ENCODE data around the gene SNCB.
"Not testable (repeated sequence)": the region's sequence is repeated elsewhere in the genome, so short reads cannot be mapped to it uniquely, and the experiment has no call there.

Gene SNCB

DNA sequence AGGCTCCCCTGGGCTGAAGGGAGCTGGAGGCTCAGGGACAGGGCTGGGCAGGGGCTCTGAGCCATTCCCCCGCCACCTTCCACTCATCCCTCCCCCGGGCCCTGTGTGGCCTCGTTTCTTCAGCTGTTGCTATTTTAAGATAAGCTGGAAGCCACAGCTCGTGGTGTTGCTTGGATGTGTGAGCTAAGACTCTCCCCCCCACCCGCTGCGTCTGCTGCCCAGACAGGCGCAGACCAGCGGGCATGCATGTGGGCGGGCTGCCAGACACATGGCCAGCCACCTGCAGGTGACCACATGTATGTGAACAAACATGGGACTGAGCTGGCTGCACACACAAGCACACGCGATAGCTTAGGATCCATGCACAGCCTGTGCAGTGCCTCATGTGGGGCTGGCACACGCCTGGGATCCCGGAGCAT lies 8.7 kb downstream of the SNCB start:
- no peak for DNase-seq

DNA sequence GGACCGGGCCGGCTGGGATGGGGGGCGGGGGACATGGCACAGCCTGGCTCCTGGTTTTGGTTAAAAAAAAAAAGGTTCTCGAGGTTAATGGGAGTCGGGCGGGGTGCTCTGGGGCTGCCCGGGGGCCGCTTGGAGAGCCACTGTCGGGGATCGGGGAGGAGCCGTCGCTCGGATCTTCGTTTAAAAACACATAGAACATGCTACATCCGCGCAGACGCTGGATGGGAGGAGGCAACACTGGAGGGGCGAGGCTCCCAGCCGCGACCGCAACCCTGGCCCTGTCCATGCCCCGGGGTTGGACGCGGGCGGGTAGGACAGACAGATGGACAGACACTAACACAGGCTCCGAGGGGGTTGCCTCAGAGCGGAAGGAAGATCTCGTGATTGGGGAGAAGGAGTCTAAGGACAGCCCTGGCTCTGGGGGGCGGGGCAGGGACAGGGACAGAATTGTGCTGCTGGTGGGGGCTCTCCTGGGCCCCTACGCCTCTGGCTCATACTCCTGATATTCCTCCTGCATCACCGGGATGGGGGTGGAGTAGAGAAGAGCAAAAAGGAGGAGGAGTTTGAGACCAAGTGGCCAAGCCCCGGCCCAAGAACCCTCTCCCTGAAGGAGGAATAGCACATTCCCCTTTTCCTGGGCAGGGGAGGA lies 9.9 kb downstream of the SNCB start:
- no peak for DNase-seq

DNA sequence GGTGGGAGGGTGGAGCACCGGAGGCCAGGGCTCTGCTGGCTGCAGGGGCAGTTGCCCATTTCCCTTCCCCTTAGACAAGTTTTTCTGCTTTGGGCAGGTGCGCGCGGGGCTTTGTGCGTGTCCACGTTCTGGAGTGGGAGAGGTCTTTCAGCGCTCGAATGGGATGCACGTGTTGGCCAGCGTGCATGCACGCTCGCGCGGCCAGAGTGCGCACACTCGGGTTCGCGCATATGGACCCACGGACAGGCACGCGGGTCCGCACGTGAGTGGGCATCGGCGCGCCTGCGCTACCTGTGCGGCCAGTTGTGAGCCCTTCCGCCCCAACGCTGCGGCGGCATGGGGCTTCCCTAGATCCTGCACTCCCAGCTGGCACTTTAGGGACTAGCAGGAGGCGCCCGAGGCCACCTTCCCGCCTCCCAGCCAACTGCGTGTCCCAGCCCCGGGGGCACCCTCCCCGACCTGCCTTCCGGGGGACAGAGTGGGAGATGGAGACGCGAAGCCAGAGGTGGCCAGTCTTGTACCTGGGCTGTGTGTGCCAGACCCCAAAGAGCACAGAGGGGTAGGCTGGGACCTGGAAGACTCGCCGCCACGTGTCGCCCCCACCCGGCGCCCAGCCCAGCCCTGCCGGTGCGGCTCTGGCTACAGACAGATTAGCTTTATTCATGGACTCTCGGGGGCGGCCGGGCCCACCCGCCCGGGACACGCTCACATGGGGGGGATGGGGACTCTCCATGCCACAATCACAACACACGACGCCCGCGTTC lies 10.6 kb downstream of the SNCB start:
- no peak for DNase-seq

DNA sequence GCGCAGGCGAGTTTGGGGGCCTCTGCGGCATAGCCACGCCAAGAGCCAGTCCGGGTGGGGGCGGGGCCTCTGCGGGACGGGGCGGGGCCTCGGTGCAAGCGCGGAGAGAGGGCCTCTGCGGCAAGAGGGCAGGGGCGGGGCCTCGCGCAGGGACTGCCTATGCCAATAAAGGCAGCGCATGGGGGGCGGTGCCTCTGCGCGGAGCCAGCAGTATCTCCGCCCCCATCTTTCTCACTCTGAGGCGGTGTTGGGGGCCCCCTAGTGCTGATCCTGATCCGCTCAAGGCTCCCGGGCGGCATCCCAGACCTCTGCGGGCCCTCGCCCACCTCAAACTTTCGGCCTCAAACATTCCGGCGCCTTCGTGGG lies 11.1 kb downstream of the SNCB start:
- DNase-seq = peak; percentile 66 to 84

DNA sequence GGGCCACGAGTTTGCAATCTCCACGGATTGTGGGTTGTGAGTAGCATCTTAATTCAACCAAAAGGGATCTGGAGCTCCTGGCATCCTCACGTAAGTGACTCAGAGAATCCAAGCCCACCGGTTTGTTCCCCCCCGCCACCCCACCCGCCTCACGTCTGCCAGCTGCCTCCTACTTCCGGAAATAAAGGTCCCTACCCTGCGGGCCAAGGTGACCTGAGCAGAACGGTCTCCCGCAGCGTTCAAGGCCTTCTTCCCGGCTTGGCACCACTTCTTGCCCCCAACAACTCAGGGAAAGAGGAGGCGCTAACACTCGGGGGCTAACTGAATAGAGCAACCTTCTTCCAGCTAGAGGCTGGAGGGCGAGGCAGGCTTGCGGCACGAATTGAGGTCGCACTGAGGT lies 11.6 kb downstream of the SNCB start:
- DNase-seq = no peak

DNA sequence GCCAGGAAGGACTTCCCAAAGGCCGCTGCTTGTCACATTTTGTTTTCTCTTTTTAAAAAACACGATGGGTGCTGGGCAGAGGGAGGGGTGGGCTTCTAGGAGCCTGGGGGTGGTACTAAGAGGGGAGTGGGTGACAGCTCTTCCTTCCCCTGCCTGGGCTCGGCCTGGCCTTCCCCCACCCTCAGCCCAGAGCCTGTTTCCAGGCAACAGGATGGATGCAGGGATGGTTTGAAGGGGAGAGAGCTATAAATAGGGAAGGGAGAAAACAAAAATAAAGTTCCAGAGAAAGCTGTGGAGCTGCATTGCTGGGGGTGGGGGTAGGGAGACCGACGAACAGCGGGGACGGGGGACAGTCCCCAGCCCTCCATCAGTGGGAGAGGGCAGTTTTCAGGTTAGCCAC lies 13.8 kb downstream of the SNCB start:
- no peak for DNase-seq

DNA sequence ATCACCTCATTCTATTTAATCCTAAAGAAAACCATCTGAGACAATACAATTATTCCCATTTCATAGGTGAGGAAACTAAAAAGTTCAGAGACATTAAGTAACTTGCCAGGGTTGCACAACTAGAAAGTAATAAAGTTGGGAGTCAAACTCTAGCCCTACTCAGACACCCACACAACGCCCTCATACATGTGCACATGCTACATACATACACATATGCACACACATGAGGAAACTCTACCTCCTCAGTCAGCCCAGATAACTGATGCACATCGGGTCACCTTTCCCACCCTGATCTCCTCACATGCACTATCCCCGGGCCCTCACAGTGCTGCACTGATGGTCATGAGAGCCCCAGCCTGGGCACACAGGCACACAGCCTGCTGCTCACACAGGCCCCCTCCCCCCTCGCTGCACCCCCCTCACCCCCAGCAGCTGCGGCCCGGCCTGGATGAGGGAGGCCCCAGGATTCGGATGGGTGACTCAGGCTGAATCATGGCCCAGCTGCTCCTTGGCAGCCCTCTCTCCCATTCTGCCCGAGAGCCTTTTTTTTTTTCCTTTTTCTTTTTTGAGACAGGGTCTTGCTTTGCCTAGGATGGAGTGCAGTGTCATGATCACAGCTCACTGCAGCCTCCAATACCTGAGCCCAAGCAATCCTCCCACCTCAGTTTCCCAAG lies 15.4 kb downstream of the SNCB start:
- no peak for DNase-seq

DNA sequence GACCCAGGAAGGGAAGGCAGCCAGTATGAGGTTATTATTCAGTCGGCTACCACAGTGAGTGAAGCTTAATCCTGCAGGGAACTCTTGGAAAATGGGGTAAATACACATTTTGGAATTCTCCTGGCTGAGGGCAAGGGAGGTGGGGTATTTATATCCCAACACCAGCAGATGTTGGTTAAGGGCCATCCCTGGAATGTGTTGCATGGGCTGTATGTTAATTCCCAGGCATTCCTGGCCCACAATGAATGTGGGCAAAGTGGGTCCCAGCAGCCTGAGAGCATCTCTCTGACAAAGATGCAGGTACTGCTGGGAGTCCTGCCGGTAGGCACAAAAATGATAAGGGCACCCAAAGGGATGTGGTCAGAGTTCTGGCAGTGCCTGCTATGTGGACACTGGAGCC lies 17.5 kb downstream of the SNCB start:
- no peak for DNase-seq

DNA sequence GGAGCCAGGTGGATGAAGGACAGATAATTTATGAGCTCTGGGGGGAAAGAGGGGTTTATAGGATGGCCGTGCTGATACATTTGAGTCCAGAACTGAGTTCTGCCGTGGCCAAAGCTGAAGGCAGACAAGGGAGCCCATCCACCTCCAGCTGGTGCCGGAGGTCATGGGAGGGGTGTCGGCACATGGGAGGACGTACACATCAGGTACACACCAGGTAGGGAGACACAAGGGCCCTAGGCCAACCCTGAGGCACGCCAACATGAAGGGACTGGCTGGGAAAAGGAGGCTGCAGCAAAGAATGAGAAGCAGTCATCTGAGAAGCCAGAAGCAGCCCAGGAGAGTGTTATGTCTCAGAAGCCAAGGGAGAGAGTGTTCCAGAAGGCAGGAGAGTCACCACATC lies 18.3 kb downstream of the SNCB start:
- no peak for DNase-seq

DNA sequence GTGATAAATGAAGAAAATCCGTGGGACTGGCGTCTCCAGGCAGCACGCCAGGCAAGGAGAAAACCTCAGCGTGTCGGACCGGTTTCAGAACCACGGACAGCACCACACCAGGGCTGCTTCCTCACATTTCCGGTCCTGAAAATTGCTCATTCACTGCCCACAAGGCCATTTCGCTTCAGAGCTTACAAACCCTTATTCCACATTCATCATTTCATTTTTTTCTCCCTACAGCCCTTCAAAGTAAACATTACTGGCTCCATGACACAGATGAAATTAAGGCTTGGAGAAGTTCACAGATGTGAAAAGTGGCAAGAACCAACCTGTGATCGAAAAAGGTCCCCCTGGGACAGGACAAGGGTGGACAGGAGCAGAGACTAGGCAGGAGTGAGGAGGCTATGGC lies 18.9 kb downstream of the SNCB start:
- DNase-seq = peak; percentile 52 to 53

DNA sequence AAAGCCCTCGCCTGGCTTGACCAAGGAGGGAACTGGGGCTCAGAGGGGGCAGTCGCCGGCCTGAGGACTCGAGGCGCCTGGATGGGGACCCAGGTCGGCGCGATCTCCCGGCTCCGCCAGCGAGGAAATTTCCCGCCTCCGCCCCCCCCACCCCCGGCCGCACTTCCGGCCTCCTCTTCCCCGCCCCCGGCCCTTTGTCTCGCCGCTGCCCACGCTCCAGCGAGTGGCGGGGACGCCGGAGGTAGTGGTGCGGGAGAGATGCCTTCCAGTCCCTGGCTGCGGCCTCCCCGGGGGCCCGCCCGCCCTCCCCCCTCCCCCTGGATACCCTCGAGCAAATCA lies 19.9 kb downstream of the SNCB start:
- DNase-seq = no peak

DNA sequence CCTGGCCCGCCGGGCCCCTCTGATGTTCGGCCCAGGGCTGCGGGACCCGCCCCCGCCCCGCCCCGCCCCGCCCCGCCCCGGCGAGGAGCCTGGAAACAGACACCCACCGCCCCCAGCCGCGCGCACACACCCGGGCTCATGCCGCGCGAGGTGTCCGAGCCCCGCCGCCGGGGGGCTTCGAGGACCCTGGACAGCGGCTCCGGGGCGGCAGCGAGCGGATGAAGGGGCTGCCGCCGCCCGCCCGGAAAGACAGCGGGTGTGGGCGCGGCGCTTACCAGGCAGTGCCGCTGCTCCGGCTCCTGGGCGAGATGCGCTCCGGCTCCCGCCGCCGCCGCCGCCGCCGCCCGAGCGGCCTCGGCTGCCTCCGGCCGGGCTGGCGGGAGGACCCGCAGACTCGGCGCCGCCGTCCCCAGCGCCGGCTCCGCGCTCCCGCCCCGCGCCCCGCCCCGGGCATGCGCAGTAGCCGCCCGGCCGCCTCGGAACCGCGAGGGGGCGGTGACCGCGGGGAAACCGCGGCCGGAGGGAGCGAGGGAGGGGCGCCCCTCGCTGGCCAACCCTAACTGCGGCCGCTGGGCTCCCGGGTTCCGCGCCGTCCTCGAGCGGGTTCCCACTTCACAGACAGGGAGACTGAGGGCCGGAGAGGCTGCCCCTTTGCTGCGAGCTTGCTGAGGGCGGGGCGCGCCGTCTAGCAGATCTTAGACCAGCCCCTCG lies 20.5 kb downstream of the SNCB start, which contains the start of gene GPRIN1:
Gene GPRIN1, minus strand, starts transcription at position 433 of the 711 bp plus-strand sequence. CDS start 10,322 bp downstream, outside the sequence.
- DNase-seq = peak; percentile 49 to 70

DNA sequence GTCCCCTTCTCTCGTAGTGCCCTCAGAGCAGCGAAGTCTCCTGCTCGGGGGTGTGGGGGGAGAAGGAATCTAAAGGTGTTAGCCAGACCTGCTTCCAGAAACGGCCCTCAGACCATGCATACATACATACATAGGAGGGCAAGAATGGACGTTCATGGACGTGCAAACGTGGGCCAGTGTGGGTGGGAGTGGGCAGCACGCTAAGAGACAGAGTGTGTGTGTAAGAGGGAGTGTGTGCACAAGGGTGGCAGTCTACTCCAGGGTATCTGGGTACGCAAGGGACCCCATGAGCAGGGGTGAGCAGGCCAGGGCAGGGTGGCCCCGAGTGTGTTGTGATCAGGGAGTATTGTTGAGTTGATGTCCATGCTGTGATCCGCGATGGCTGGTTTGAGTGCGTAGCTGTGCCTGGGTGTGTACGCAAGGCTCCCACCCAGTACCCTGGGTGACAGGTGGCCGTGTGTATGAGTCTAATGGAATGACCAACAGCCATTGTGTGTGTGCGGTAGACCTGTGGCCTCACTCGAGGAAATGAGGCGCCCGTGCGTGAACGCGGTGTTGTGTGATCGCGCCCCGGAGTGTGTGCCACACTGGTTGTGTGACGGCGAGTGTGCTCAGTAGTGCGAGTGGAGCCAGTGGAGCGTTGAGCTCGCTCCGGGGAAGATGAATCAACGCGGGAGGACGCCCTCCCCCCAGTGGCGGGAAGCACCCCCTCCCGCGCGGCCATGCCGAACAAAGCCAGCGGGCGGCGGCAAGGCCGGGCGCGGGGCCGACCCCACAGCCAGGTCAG lies 21.2 kb downstream of the SNCB start:
- DNase-seq = no peak

DNA sequence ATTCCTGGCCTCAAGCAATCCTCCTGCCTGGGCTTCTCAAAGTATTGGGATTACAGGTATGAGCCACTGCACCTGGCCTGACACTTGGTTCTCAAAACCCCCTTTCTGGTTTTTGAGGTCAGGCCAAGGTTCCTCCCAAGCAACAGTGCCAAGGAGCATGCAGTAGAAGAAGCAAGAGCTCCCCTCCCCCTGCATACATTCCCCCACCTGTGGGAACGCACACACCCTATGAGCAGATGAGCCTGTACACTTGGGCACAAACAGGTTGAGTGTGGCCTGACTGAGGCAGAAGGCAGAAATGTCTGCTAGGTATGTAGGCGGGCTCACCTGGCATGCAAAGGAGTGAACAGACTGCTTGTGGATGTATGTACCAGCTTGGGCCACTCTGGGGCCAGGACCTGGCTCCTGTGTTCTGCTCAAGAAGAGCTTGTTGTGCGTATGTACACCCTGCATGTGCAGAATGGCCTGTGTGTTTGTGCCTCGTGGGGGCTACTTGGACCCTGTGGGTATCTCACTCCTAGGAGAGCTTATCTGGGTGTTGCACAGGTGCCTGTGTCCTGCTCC lies 22.1 kb downstream of the SNCB start:
- DNase-seq = no peak

DNA sequence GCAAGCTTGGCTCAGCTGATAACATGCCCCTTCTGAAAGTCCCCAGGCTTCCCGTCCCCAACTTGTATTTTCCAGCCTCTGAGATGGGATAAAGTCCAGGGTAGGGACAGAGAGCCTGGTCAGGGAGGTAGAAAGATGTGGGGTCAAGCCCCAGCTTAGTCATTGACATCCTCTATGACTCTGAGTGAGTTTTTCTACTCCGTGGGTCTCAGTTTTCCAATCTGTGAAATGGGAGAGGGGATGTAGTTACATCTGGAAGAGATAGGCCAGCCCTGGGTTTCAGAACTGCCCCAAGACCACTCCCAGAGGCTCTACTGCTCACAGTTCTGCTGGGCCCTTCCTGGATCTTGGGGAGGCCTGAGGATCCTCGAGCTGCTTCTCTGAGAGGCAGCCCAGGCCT lies 23.5 kb downstream of the SNCB start:
- no peak for DNase-seq

DNA sequence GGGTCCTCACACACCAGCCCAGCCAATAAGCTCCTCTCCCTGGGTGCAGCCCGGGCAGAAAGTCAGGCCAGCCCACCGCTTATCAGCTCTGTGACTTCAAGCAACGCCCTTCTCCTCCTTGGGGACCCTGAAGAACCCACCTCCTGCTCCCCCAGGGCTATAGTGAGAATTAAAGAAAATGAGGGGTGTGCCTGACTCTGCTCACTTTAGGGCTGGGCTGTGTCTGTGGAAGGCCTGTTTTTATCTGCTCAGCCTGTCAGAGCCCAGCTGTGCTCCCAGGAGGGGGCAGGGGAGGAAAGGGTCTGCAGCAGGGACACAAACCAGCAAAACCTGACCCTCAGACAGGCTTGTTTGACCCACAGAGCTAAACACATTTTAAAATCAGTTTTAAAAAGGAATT lies 24.3 kb downstream of the SNCB start:
- DNase-seq = no peak

DNA sequence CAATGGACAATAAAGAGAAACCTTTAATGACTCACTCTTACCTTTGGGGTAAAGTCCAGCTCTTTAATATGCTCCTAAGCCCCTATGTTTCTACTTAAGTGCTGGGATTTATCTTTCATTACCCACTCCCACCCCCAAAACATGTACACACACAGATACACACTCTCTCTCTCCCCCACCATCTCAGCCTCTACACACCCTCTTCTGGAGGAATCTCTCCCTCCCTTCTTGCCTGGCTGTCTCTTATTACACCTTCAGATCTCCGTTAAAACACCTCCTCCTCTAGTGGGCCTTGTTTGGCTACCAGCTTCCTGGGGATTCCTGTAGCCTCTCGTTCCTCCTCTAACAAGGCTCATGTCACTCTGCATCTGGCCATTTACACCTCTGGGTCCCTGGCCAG lies 27.2 kb downstream of the SNCB start:
- DNase-seq = no peak

DNA sequence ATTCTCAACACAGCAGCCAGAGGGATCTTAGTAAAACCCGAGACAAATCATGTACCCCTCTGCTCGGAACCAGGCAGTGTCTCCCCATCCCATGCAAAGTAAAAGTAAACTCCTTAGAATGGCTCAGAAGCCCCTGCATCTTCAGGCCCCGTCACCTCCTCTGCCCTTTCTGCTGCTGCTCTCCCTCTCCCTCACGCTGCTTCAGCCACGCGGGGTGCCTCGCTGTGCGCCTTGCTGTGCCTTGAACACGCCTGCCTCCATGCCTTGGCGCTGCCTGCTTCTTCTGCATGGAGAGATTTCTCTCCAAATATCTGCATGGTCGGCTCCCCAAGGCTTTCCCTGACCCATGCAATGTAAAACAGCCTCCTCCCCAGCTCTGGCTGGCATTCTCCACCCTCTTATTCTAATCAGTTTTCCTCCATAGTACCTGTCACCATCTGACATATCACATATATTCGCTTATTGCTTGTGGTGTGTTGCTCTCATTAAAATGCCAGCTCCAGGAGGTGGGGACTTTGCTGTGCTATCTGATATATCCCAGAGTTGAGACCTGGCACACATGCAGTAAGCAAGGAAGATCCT lies 28.3 kb downstream of the SNCB start:
- no peak for DNase-seq

DNA sequence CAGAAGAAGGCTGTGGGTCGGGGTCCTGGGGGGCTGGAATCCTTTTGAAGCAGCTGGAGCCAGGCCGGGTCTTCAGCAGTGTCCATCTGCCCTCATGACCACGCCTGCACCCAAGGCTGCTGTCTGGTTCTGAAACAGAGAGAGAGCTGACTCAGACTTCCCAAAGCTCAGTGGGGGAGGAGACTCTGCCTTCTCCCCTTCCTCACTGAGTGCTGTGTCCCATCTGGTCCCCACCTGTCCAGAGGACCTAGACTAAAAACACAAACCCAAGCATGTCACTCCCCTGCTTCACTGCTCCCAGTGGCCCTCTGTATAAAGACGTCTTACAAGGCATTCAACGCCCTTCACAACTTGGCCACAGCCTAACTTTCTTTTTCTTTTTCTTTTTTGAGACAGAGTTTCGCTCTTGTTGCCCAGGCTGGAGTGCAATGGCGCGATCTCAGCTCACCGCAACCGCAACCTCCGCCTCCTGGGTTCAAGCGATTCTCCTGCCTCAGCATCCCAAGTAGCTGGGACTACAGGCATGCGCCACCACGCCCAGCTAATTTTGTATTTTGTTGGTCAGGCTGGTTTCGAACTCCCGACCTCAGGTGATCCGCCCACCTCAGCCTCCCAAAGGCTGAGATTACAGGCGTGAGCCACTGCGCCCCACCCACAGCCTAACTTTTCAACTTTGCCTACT lies 30.4 kb downstream of the SNCB start:
- not testable (repeated sequence) for DNase-seq

DNA sequence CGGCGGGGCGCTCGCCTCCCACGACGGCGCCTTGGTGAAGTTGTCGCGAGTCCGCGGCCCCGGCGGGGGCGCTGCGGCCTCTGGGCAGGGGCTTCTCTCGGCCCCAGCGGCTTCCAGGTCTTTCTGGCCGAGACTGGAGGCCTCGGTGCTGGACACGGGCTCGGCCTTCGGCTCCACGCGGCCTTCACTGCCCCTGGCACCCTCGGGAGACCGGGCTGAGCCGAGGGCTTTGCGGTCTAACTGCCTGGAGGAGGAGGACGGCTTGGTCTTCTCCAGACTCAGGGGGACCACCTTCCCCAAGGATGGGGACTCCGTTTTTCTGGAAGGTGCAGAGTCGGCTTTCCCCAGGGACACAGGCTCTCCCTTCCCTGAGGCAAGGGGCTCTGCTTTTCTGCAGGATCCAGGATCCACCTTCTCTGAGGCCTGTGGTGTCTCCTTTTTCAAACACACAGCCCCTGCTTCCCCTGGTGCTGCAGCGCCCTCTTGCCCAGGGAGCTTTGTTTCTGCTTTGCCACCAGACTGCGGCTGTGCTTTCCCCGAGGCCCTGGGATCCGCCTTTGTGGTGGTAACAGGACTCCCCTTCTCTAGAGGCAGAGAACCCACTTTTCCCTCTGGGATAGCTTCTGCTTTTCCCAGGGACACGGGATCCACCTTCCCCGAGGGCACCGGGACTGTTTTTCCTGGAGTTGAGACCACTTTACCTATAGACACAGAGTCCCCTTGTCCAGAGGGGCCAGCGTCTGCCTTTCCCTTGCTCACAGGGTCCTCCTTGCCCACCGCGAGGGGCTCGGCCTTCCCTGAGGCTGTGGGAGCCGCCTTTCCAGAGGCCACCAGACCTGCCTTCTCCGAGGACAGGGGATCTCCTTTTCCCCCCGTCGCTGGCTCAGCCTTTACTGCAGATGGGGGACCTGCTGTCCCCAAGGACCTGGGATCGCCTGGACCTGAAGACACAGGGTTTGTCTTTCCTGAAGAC lies 32.6 kb downstream of the SNCB start:
- DNase-seq = no peak
